Suprapubic skin (tissue), 4 donors: ENCODE measurements around the gene FAF1. TPM values are rescaled to one million over a fixed set of nuclear protein-coding genes. Genes with fewer than 3 reads are reported as not detected.
"Not testable (repeated sequence)": the region's sequence is repeated elsewhere in the genome, so short reads cannot be mapped to it uniquely, and the experiment has no call there.

Experiments
- DNase-seq, 2 donors: peaks; one replicate each; pipeline ENCODE4 v3.0.0-alpha.2; 2019; ENCODE audit warnings: low spot score in 2 of 2
- H3K27ac ChIP-seq: fragments of 200-600 bp; sonication (generic); one replicate; pipeline ENCODE4 v1.5.1; 2019
- H3K27me3 ChIP-seq: fragments of 200-600 bp; sonication (generic); one replicate; pipeline ENCODE4 v1.5.1; 2019
- H3K36me3 ChIP-seq: fragments of 200-600 bp; sonication (generic); one replicate; pipeline ENCODE4 v1.5.1; 2019
- H3K4me1 ChIP-seq: fragments of 200-600 bp; sonication (generic); one replicate; pipeline ENCODE4 v1.5.1; 2019
- H3K4me3 ChIP-seq: fragments of 200-600 bp; sonication (generic); one replicate; pipeline ENCODE4 v1.5.1; 2019; ENCODE audit warnings: mild to moderate bottlenecking
- H3K9me3 ChIP-seq: fragments of 200-600 bp; sonication (generic); one replicate; pipeline ENCODE4 v1.5.1; 2019
- EP300 ChIP-seq: sonication (generic); formaldehyde crosslinking; IDR thresholded peaks from one replicate; pipeline ENCODE4 v1.6.1; 2017; ENCODE audit warnings: antibody characterized with exemption
- POLR2A ChIP-seq, 2 donors: fragments of 450-650 bp; IDR thresholded peaks; one replicate each; pipeline ENCODE4 v1.6.1; 2017; ENCODE audit warnings: antibody characterized with exemption in 2 of 2, mild to moderate bottlenecking in 2 of 2, moderate library complexity in 2 of 2
- POLR2AphosphoS5 ChIP-seq, 3 donors: sonication (generic); formaldehyde crosslinking; IDR thresholded peaks; one replicate each; pipeline ENCODE4 v1.6.1; 2017; ENCODE audit warnings: antibody characterized with exemption in 3 of 3
- WGBS: methylation state at CpG from one replicate; pipeline ENCODE4 v1.1.5; 2018; 5-methylcytosine and 5-hydroxymethylcytosine counted together
- total RNA-seq, 4 donors: library from RNA; depleted of rRNA; stranded (reverse); fragments of >200 nt; gene quantifications; one replicate each; pipeline ENCODE4 v1.1.0, GENCODE V29; 2016
- TF ChIP-seq, protein P1 (sequence below), 2 donors: fragments of 200-600 bp in 1 of 2; fragments of 450-650 bp in 1 of 2; sonication (generic) in 1 of 2; IDR thresholded peaks; one replicate each; pipeline ENCODE4 v1.5.1; 2016 to 2019; ENCODE audit warnings: antibody characterized with exemption in 2 of 2, mild to moderate bottlenecking in 1 of 2, moderate library complexity in 1 of 2

Gene FAF1
- total RNA-seq, 4 donors from 2014 or later: 35.1 to 61.6 (median 45.4) TPM

DNA sequence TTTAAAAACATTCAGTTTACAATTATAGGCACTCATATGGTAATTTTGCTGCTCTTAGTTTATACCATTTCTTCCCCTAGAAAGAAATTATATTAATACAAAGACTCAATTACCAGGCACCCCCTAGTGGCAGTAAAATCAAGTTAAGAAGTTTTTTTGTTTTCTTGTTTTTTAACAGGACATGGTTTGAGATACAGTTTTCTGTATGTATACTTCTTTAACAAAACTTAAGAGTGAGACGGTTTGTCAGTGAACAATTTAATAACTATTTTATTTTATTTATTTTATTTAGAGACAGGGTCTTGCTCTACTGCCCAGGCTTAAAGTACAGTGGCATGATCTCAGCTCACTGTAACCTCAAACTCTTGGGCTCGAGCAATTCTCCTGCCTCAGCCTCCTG lies 224.6 kb downstream of the FAF1 start:
- H3K4me1 ChIP-seq: no peaks in the 10 kb centered on the region
- H3K9me3 ChIP-seq: no peaks in the 10 kb centered on the region
- TF ChIP-seq, protein P1, sequence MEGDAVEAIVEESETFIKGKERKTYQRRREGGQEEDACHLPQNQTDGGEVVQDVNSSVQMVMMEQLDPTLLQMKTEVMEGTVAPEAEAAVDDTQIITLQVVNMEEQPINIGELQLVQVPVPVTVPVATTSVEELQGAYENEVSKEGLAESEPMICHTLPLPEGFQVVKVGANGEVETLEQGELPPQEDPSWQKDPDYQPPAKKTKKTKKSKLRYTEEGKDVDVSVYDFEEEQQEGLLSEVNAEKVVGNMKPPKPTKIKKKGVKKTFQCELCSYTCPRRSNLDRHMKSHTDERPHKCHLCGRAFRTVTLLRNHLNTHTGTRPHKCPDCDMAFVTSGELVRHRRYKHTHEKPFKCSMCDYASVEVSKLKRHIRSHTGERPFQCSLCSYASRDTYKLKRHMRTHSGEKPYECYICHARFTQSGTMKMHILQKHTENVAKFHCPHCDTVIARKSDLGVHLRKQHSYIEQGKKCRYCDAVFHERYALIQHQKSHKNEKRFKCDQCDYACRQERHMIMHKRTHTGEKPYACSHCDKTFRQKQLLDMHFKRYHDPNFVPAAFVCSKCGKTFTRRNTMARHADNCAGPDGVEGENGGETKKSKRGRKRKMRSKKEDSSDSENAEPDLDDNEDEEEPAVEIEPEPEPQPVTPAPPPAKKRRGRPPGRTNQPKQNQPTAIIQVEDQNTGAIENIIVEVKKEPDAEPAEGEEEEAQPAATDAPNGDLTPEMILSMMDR (IDR thresholded peaks at IDR 0.05): peak in 1 of 2 donors; percentile 21
- no peak for TF ChIP-seq EP300
- WGBS: 80% methylated on average over 2 of the region's 2 CpGs
- H3K27me3 ChIP-seq: no peaks in the 10 kb centered on the region
- DNase-seq: no peak
- H3K4me3 ChIP-seq: no peak overlapping the region
- no peak overlapping the region for H3K27ac ChIP-seq
- no peaks in the 10 kb centered on the region for H3K36me3 ChIP-seq

DNA sequence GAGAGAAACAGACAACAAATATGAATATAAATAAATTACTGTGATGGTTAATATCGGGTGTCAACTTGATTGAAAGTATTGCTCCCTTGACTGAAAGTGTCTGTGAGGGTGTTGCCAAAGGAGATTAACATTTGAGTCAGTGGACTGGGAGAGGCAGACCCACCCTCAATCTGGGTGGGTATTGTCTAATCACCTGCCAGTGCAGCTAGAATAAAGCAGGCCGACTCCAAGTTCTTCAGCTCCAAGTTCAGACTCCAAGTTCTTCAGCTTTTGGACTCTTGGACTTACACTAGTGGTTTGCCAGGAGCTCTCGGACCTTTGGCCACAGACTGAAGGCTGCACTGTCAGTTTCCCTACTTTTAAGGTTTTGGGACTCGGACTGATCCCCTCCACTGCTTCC lies 232.5 kb downstream of the FAF1 start:
- DNase-seq, H3K27ac ChIP-seq, H3K9me3 ChIP-seq, H3K27me3 ChIP-seq, H3K36me3 ChIP-seq, H3K4me1 ChIP-seq, H3K4me3 ChIP-seq: not testable (repeated sequence)
- 87% methylated on average over 4 of the region's 4 CpGs for WGBS

DNA sequence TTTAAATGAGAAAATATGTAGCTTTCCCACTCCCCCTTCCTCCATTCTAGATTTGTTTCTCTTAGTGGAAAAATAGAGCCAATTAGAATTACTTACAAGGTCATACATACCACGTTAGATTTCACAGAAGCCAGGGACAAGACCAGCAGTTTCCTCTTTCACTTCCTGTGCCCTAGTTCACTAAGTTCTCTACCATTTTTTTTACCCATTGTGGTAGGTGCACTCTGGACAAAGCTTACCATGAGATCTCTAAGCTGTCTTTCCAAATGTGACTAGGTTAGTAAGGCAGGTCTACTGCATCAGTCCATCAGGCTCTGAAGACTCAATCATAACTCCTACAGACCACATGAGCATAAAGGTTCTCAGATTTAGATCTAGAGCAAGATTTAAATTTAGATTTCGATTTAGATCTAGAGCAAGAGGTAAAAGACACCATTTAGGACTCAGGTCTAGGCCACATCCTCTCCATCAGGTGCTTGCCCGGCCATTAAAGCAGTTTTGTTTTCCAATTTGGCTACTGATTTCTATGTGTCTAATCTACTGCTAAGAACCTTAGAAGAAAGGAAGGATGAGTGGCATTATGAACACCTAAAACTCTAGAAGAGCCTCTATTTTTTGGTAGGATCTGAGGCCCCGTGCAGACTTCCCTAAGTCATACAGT lies 235.3 kb downstream of the FAF1 start:
- TF ChIP-seq POLR2AphosphoS5 (IDR thresholded peaks at IDR 0.05): no peak
- no peak for TF ChIP-seq POLR2A (IDR thresholded peaks at IDR 0.05)
- TF ChIP-seq, protein P1 (IDR thresholded peaks at IDR 0.05): no peak
- TF ChIP-seq EP300: no peak
- Histone ChIP-seq H3K36me3 (peaks cover 3% of the 10 kb centered on the region), H3K9me3 (no peaks in the 10 kb centered on the region), H3K4me3 (no peak overlapping the region), H3K4me1 (no peaks in the 10 kb centered on the region), H3K27ac (no peak overlapping the region), H3K27me3 (no peaks in the 10 kb centered on the region)
- DNase-seq: no peak
- WGBS: 74% methylated on average over 4 of the region's 4 CpGs

DNA sequence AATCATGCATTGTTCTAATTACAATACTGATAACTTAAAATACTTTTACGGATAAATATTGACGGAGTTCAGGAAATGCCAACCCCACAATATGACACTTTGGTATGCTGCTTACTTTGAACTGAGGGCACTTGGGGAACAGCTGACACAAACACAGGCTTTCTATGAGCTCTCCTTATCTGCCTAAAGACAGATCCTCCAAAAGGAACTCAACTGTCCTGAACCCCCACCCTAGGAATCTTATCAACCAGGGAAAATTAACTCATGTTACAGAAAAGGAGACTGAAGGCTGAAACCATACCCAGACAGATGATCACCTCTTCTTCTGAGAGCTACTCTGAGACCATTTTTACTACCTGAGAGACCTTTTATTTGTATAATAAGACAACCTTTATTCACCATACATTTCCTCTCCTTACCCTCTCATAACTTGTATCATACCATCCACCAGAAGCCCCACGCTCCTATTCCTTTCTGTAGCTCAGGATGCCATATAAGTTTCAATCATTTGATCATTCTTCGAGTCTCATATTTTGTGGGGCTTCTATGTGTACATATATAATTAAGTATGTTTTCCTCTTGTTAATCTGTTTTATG lies 239.5 kb downstream of the FAF1 start:
- Histone ChIP-seq H3K4me3 (no peak overlapping the region), H3K36me3 (no peaks in the 10 kb centered on the region), H3K27ac (no peak overlapping the region), H3K9me3 (no peaks in the 10 kb centered on the region), H3K27me3 (no peaks in the 10 kb centered on the region), H3K4me1 (no peaks in the 10 kb centered on the region)
- TF ChIP-seq, protein P1 (IDR thresholded peaks at IDR 0.05): no peak
- no peak for DNase-seq
- 92% methylated on average over 4 of the region's 4 CpGs for WGBS

DNA sequence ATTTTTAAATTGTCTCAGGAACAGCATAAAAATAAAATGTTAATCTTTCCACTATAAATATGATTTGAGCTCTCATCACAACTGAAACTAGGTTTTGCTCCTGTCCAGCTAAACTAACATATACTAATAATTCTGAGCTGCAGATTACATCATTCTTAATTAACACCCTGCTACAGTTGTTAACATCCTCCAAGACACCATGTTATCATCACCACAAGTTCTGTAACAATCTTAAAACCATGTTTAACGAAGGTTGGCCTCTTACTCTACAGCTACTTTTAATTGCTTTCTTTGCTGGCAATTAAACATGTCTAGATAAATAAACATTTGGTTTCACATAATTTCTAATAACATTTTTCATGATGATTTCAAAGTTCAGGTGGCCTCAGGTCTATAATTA lies 240.9 kb downstream of the FAF1 start:
- Histone ChIP-seq H3K4me3 (no peak overlapping the region), H3K27ac (no peak overlapping the region), H3K9me3 (no peaks in the 10 kb centered on the region), H3K4me1 (no peaks in the 10 kb centered on the region), H3K36me3 (no peaks in the 10 kb centered on the region), H3K27me3 (no peaks in the 10 kb centered on the region)
- 81% methylated on average over 1 of the region's 1 CpG for WGBS
- TF ChIP-seq, protein P1 (IDR thresholded peaks at IDR 0.05): no peak
- TF ChIP-seq POLR2A (IDR thresholded peaks at IDR 0.05) (no peak), EP300 (no peak), POLR2AphosphoS5 (IDR thresholded peaks at IDR 0.05) (no peak)
- DNase-seq: no peak

DNA sequence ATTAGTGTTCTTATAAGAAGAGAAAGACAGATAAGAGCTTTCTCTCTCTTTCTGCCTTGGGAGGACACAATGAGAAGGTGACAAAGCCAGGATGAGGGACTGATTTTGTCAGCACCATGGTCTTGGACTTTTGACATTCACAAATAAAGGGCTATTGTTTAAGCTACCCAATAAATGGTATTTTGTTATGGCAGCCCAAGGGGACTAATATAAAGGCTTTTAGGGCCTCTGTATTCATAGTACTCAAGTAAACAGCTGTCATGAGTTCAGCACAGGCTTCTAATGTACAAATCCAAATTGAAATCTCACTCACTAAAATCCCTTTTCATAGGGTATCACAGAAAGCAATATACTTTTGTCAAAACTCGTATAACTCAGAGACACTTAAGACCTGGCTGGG lies 242.7 kb downstream of the FAF1 start:
- no peak for TF ChIP-seq POLR2AphosphoS5 (IDR thresholded peaks at IDR 0.05)
- TF ChIP-seq EP300: no peak
- TF ChIP-seq, protein P1 (IDR thresholded peaks at IDR 0.05): no peak
- TF ChIP-seq POLR2A (IDR thresholded peaks at IDR 0.05): no peak
- WGBS: 96% methylated on average over 1 of the region's 1 CpG

DNA sequence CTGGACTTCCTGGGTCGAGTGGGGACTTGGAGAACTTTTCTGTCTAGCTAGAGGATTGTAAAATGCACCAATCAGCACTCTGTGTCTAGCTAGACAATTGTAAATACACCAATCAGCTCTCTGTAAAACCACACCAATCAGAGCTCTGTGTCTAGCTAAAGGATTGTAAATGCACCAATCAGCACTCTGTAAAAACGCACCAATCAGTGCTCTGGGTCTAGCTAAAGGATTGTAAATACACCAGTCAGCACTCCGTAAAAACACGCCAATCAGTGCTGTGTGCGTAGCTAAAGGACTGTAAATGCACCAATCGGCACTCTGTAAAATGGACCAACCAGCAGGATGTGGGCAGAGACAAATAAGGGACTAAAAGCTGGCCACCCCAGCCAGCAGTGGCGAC lies 243.6 kb downstream of the FAF1 start:
- H3K27me3 ChIP-seq, H3K36me3 ChIP-seq, H3K9me3 ChIP-seq, H3K27ac ChIP-seq, H3K4me1 ChIP-seq, DNase-seq, H3K4me3 ChIP-seq: not testable (repeated sequence)
- 95% methylated on average over 7 of the region's 7 CpGs for WGBS

More for the DNA sequence above, 242.7 kb downstream of the FAF1 start:
- Histone ChIP-seq H3K27me3 (no peaks in the 10 kb centered on the region), H3K4me1 (no peaks in the 10 kb centered on the region), H3K36me3 (no peaks in the 10 kb centered on the region), H3K27ac (no peak overlapping the region), H3K9me3 (no peaks in the 10 kb centered on the region), H3K4me3 (no peak overlapping the region)
- DNase-seq: no peak
